K562 (cell line): ENCODE measurements around the gene BMF. TPM values are rescaled to one million over a fixed set of nuclear protein-coding genes. Genes with fewer than 3 reads are reported as not detected.

Experiments
- ATAC-seq: fragments of 200-7000 bp; cut with Tn5 transposase; 3 replicates; pipeline ENCODE4 v1.9.1; 2020; ENCODE audit warnings: moderate library complexity
- BruUV-seq: library from RNA; stranded (reverse); fragments of 400-500 nt; replicated peaks from 2 replicates; lab custom pipeline; 2021; lab: Mats Ljungman, UMichigan
- CTCF ChIA-PET: fragments of 300-600 bp; formaldehyde crosslinking; extraction: SDS; loops from one replicate; lab custom pipeline; 2021; ENCODE audit warnings: low intra/inter-chr PET ratio; lab: Yijun Ruan, JAX
- POLR2A ChIA-PET: fragments of 300-600, 350-650 bp; sonication (Branson Sonifier 250); formaldehyde crosslinking; extraction: SDS; loops from one replicate; lab custom pipeline; 2021; ENCODE audit warnings: antibody characterized with exemption, inconsistent platforms; lab: Yijun Ruan, JAX
- DNase-seq, 4 experiments: peaks; one replicate each; pipeline versions ENCODE4 v3.0.0 to v3.0.0-alpha.2; 2011 to 2018; ENCODE audit warnings: low spot score in 3 of 4, mixed read lengths in 3 of 4; ENCODE audit errors: extremely low read depth in 1 of 4
- FAIRE-seq: peaks from 2 replicates; lab custom pipeline; 2011; peaks lifted over from hg19 to GRCh38; lab: Jason Lieb, UNC
- H2AFZ ChIP-seq: 2 replicates; pipeline ENCODE4 v1.6.0; 2011; ENCODE audit warnings: low read depth, low read length, control low read depth, inconsistent platforms
- H3K27ac ChIP-seq: fragments of 200-600 bp; 3 replicates; pipeline ENCODE4 v1.8.0; 2011; ENCODE audit warnings: low read depth, mild to moderate bottlenecking, control low read depth, inconsistent platforms, low read length, moderate library complexity, mixed read lengths; ENCODE audit errors: extremely low read depth
- H3K27me3 ChIP-seq, 2 experiments: fragments of 300-600 bp in 1 of 2; 2 replicates in 1 of 2; 3 replicates in 1 of 2; pipeline versions ENCODE4 v1.6.0 to v1.8.0; 2011; ENCODE audit warnings: inconsistent platforms in 2 of 2, low read length in 2 of 2, mild to moderate bottlenecking in 1 of 2, mixed read lengths in 1 of 2, moderate library complexity in 1 of 2; ENCODE audit not compliant: control insufficient read depth in 2 of 2, insufficient read depth in 2 of 2
- H3K36me3 ChIP-seq: fragments of 300-600 bp; 3 replicates; pipeline ENCODE4 v1.8.0; 2011; ENCODE audit warnings: mild to moderate bottlenecking, low read length, inconsistent platforms; ENCODE audit not compliant: control insufficient read depth, insufficient read depth
- H3K4me1 ChIP-seq, 2 experiments: fragments of 200-600 bp in 1 of 2; replicated peaks in 1 of 2; 2 replicates in 1 of 2; 3 replicates in 1 of 2; pipeline versions ENCODE4 v1.5.1 to v1.8.0; 2011; ENCODE audit warnings: inconsistent platforms in 2 of 2, low read length in 2 of 2, mild to moderate bottlenecking in 1 of 2, mixed read lengths in 1 of 2, moderate library complexity in 1 of 2; ENCODE audit not compliant: control insufficient read depth in 2 of 2, insufficient read depth in 2 of 2
- H3K4me2 ChIP-seq: 2 replicates; pipeline ENCODE4 v1.6.1; 2011; ENCODE audit warnings: low read length, control low read depth, inconsistent platforms, mixed read lengths; ENCODE audit not compliant: insufficient read depth
- H3K4me3 ChIP-seq: fragments of 200-600 bp; sonication (generic), shearing (Covaris generic); 2 replicates; pipeline ENCODE4 v1.5.1; 2016; ENCODE audit warnings: control low read depth, inconsistent platforms
- H3K79me2 ChIP-seq: fragments of 200-600 bp; 3 replicates; pipeline ENCODE4 v1.8.0; 2011; ENCODE audit warnings: low read length, inconsistent platforms; ENCODE audit not compliant: control insufficient read depth, insufficient read depth
- H3K9ac ChIP-seq, 2 experiments: 2 replicates each; pipeline versions ENCODE4 v1.6.0 to v1.6.1; 2011; ENCODE audit warnings: low read depth in 2 of 2, low read length in 2 of 2, control low read depth in 1 of 2, inconsistent platforms in 1 of 2, mild to moderate bottlenecking in 1 of 2, mixed read lengths in 1 of 2; ENCODE audit not compliant: insufficient read depth in 1 of 2
- H3K9me1 ChIP-seq: one replicate; pipeline ENCODE4 v1.6.0; 2011; ENCODE audit warnings: inconsistent platforms, mild to moderate bottlenecking, low read length, moderate library complexity; ENCODE audit not compliant: control insufficient read depth, insufficient read depth
- H3K9me3 ChIP-seq: replicated peaks from 2 replicates; pipeline ENCODE4 v1.5.1; 2011; ENCODE audit warnings: low read depth, low read length, inconsistent platforms; ENCODE audit not compliant: control insufficient read depth, insufficient read depth
- H4K20me1 ChIP-seq: replicated peaks from 2 replicates; pipeline ENCODE4 v1.6.1; 2011; ENCODE audit warnings: low read length, inconsistent platforms, mixed read lengths; ENCODE audit not compliant: control insufficient read depth, insufficient read depth
- MCM5 ChIP-seq: fragments of 450-650 bp; IDR thresholded peaks from 2 replicates; pipeline ENCODE4 v1.6.1; 2016; ENCODE audit warnings: low read depth
- WGBS: fragments of 100-300 bp; shearing (Covaris generic); methylation state at CpG from one replicate; pipeline ENCODE4 v1.1.6; 2016; ENCODE audit warnings: low coverage, mixed read lengths; ENCODE audit not compliant: insufficient coverage; ENCODE audit errors: missing lambda C conversion rate; 5-methylcytosine and 5-hydroxymethylcytosine counted together
- in situ Hi-C: fragments of 300-500 bp; cut with MboI; formaldehyde crosslinking; loops from 4 replicates; pipeline ENCODE4 v1.15.0; 2018; ENCODE audit warnings: inconsistent platforms, mixed read lengths
- intact Hi-C: fragments of 100-400 bp; cut with micrococcal nuclease; formaldehyde crosslinking; loops from 2 replicates; pipeline ENCODE4 v1.14.2; 2022
- polyA plus RNA-seq, 8 experiments: library from polyadenylated mRNA; depleted of rRNA in 4 of 8; stranded (reverse) in 5 of 8; unstranded in 3 of 8; fragments of >200 nt; fragmentation: Nextera tagmentation in 2 of 8; fragmentation: Illumina TruSeq in 1 of 8; extraction: Ambion mirVana in 2 of 8; extraction: Trizol in 1 of 8; gene quantifications; 2 replicates each; pipeline versions ENCODE4 v1.2.1 to v1.2.3, GENCODE V29; 2011 to 2014; ENCODE audit warnings: inconsistent platforms in 1 of 8, missing spikeins in 1 of 8
- total RNA-seq, 7 experiments: library from RNA; depleted of rRNA in 6 of 7; stranded (reverse); fragments of >200 nt in 6 of 7; fragmentation: Illumina TruSeq in 2 of 7; extraction: Trizol in 2 of 7; gene quantifications; 2 replicates each; pipeline versions ENCODE4 v1.2.1 to v1.2.3, GENCODE V29; 2011 to 2021; ENCODE audit warnings: low replicate concordance in 1 of 7
- TF ChIP-seq, protein P1 (sequence below): sonication (generic); formaldehyde crosslinking; IDR thresholded peaks from 2 replicates; pipeline ENCODE4 v1.9.0; 2022; ENCODE audit warnings: mild to moderate bottlenecking, missing genetic modification reagents

The BMF gene
- total and polyA plus RNA-seq, 9 of the 15 experiments (the other 6 are each of a cell fraction or from before 2014, with no cell fraction given) = 0.25 to 0.91 (median 0.59) TPM; not detected in 2

- CTCF ChIA-PET = interaction anchor here (0.5 to 1.1 kb wide), 2 partner anchors 56 to 223 kb away, joined by 3 read pairs; no protein-coding TSS in a partner anchor
- 55% methylated on average over 11 of the region's 11 CpGs for WGBS
- TF ChIP-seq, protein P1, sequence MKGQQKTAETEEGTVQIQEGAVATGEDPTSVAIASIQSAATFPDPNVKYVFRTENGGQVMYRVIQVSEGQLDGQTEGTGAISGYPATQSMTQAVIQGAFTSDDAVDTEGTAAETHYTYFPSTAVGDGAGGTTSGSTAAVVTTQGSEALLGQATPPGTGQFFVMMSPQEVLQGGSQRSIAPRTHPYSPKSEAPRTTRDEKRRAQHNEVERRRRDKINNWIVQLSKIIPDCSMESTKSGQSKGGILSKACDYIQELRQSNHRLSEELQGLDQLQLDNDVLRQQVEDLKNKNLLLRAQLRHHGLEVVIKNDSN (CRISPR knock-in tag) = peak; percentile 52
- TF ChIP-seq MCM5 = no peak
- TF ChIP-seq, all 486 proteins: peak for 1
- H3K4me1 ChIP-seq = peaks cover 0 to 20% of the 10 kb centered on the region in 2 experiments; a peak in 3 of 5 replicates
- H3K4me3 ChIP-seq = no peak overlapping the region
- FAIRE-seq (no peak), ATAC-seq (peak; percentile 51), DNase-seq (peak in 1 of 4 experiments; percentile 16)
- no peak overlapping the region for H3K4me2 ChIP-seq
- no peaks in the 10 kb centered on the region for H3K27me3 ChIP-seq
- H2AFZ ChIP-seq = no peak overlapping the region
- no TSS peak for BruUV-seq
- H3K9ac ChIP-seq = no peak overlapping the region
- H3K27ac ChIP-seq = no peak overlapping the region
- no peaks in the 10 kb centered on the region; the same call in 1 of the 2 replicates for H4K20me1 ChIP-seq
- no peaks in the 10 kb centered on the region for H3K79me2 ChIP-seq
- peaks cover 4% of the 10 kb centered on the region; the same call in 1 of the 3 replicates for H3K36me3 ChIP-seq
- in situ Hi-C loops = loop anchor here (5.0 to 10.0 kb wide), 2 partner anchors 100 to 373 kb away; no protein-coding TSS in a partner anchor
- H3K9me1 ChIP-seq = no peaks in the 10 kb centered on the region
- intact Hi-C loops = loop anchor here (5.0 kb wide), 1 partner anchor 110 kb away; the partner anchor contains the start of gene BUB1B
- POLR2A ChIA-PET = interaction anchor here (0.8 to 1.9 kb wide), 5 partner anchors 8 to 111 kb away, joined by 3 to 4 read pairs (median 4); no protein-coding TSS in a partner anchor
- no peaks in the 10 kb centered on the region for H3K9me3 ChIP-seq
Observed at GRCh38 chr15:40051616-40052415, 56.9 kb downstream of the BMF start.
